MM.1S (cell line): ENCODE data around the gene TIMM44.

Experiments
- CTCF ChIP-seq: fragments of 300-600 bp; sonication (generic); IDR thresholded peaks from 2 replicates; pipeline ENCODE4 v1.5.1; 2016; ENCODE audit warnings: antibody characterized with exemption, low read length, mixed read lengths
- EZH2 ChIP-seq: fragments of 300-600 bp; sonication (generic); optimal IDR thresholded peaks from 2 replicates; pipeline ENCODE3; 2017; ENCODE audit warnings: low read depth, mild to moderate bottlenecking, antibody characterized with exemption, low read length, mixed read lengths

DNA sequence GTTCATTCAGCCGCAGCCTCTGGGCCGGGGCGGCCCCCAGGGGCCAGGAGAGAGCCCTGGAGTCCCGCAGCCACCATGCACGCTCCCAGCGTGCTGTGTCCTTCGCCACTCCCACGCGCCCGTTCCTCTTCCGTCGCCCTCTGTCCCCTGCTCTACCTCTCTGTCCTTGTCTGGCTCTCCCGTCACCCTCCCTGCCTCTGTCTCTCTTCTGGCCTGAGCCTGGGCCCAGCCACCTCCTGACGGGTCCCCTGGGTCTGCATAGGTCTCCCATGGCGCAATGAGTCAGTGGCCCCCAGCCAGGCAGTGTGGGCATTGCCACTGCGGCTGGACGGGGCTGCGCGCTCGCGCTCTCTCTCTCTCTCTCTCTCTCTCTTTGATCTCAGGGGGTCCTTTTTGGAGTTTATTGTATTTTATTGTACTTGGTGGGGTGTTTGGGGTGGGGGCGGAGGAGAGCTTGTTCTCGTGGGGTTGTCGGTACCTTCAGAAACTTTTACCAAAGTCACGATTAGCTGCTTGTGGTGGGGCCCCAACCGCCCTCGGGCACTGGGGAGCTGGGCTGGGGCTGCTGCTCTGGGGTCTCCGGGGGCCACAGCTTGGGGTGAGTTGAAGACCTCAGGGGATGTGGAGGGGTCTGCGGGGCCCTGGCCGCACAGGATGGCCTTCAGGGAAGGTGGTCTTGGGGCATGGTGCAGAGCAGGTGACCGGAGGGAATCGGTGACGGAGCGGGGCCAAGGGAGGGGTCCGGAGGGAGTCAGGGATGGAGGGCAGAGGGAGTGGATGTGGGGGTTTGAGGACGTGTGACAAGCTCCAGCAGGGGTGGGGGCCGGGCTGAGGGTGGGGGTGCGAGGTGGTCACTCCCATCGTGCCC, 30.5 kb downstream of the TIMM44 start:
- no peak for TF ChIP-seq CTCF
- no peak for TF ChIP-seq EZH2
